IMR-90 (cell line): ENCODE measurements around the gene OSBPL2.

Source experiments
- MAFK ChIP-seq: IDR thresholded peaks from 2 replicates; pipeline ENCODE4 v1.6.1; 2012; ENCODE audit warnings: low read depth, low read length, improper control_type of control experiment
- POLR2A ChIP-seq: IDR thresholded peaks from 2 replicates; pipeline ENCODE4 v1.6.1; 2012; ENCODE audit warnings: mild to moderate bottlenecking, low read depth, low read length
- RAD21 ChIP-seq: IDR thresholded peaks from 2 replicates; pipeline ENCODE4 v1.6.1; 2012; ENCODE audit warnings: low read length, improper control_type of control experiment
- TF ChIP-seq, protein P1 (sequence below): conservative IDR thresholded peaks from 2 replicates; pipeline ENCODE4 v1.5.1; 2012; ENCODE audit warnings: mild to moderate bottlenecking, low read depth, low read length, improper control_type of control experiment

DNA sequence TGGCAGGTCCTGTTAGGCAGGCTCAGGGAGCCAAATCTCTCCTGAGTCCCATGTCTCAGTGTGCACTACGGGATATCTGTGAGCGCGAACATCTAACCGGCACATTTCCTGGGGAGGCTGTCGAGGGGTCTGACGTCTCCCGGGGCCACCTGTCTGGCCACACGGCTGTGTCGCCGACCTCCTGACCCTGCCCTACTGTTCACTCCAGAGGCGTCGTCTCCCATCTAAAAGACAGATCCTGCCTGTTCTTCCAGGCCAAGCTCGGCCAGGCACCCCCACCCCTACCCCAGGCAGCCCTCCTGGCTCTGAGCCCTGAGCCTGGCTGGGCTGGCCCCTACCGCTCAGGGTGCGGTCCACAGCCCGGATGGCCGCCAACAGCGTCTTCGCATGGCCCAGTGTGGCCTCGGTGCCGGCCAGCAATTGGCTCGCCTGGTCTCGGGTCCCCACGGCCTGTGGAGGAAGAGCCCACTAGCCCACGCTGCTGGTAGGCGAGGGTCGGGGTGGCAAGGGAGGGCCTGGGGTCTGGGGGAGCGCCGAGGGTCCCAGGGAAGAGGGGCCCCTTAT, 81.1 kb downstream of the OSBPL2 start:
- TF ChIP-seq, protein P1, sequence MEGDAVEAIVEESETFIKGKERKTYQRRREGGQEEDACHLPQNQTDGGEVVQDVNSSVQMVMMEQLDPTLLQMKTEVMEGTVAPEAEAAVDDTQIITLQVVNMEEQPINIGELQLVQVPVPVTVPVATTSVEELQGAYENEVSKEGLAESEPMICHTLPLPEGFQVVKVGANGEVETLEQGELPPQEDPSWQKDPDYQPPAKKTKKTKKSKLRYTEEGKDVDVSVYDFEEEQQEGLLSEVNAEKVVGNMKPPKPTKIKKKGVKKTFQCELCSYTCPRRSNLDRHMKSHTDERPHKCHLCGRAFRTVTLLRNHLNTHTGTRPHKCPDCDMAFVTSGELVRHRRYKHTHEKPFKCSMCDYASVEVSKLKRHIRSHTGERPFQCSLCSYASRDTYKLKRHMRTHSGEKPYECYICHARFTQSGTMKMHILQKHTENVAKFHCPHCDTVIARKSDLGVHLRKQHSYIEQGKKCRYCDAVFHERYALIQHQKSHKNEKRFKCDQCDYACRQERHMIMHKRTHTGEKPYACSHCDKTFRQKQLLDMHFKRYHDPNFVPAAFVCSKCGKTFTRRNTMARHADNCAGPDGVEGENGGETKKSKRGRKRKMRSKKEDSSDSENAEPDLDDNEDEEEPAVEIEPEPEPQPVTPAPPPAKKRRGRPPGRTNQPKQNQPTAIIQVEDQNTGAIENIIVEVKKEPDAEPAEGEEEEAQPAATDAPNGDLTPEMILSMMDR: no peak
- no peak for TF ChIP-seq POLR2A
- no peak for TF ChIP-seq RAD21
- TF ChIP-seq MAFK: no peak
